Smooth muscle cell (in vitro differentiated cells): ENCODE measurements around the gene TLCD5. TPM values are rescaled to one million over a fixed set of nuclear protein-coding genes. Genes with fewer than 3 reads are reported as not detected.
A peak's percentile ranks its signal among the peaks of the same experiment; 100 is the strongest.

Source experiments
- DNase-seq: peaks from one replicate; lab custom pipeline; 2025; ENCODE audit not compliant: unreplicated experiment; lab: John Stamatoyannopoulos, UW
- H2AFZ ChIP-seq: fragments of 200-600 bp; sonication (generic); 2 replicates; pipeline ENCODE4 v1.6.0; 2016; ENCODE audit warnings: antibody characterized with exemption, low read depth, mild to moderate bottlenecking
- H3F3A ChIP-seq: fragments of 200-600 bp; sonication (generic); 2 replicates; pipeline ENCODE4 v1.6.0; 2017; ENCODE audit warnings: antibody characterized with exemption, low read depth
- H3K27ac ChIP-seq: fragments of 200-600 bp; sonication (generic); 2 replicates; pipeline ENCODE4 v1.5.1; 2016; ENCODE audit warnings: low read depth, mild to moderate bottlenecking
- H3K27me3 ChIP-seq: fragments of 200-600 bp; sonication (generic); 2 replicates; pipeline ENCODE4 v1.6.1; 2016; ENCODE audit warnings: low read depth, mild to moderate bottlenecking
- H3K36me3 ChIP-seq: fragments of 200-600 bp; sonication (generic); 2 replicates; pipeline ENCODE4 v1.5.1; 2016; ENCODE audit warnings: low read depth
- H3K4me1 ChIP-seq: fragments of 200-600 bp; sonication (generic); 2 replicates; pipeline ENCODE4 v1.5.1; 2016; ENCODE audit warnings: low read depth
- H3K4me2 ChIP-seq: fragments of 200-600 bp; sonication (generic); 2 replicates; pipeline ENCODE4 v1.6.0; 2016; ENCODE audit warnings: mild to moderate bottlenecking
- H3K4me3 ChIP-seq: fragments of 200-600 bp; sonication (generic); 2 replicates; pipeline ENCODE4 v1.5.1; 2016; ENCODE audit warnings: mild to moderate bottlenecking
- H3K79me2 ChIP-seq: fragments of 200-600 bp; sonication (generic); 2 replicates; pipeline ENCODE4 v1.6.0; 2016; ENCODE audit warnings: low read depth, mild to moderate bottlenecking
- H3K9ac ChIP-seq: fragments of 200-600 bp; sonication (generic); 2 replicates; pipeline ENCODE4 v1.6.0; 2016; ENCODE audit warnings: low read depth
- H3K9me3 ChIP-seq: fragments of 200-600 bp; sonication (generic); replicated peaks from 2 replicates; pipeline ENCODE4 v1.5.1; 2016; ENCODE audit warnings: low read depth
- H4K20me1 ChIP-seq: fragments of 200-600 bp; sonication (generic); 2 replicates; pipeline ENCODE4 v1.6.0; 2016; ENCODE audit warnings: low read depth
- CTCF ChIP-seq: fragments of 200-600 bp; sonication (generic); IDR thresholded peaks from 2 replicates; pipeline ENCODE4 v1.5.1; 2017; ENCODE audit warnings: borderline replicate concordance, mild to moderate bottlenecking, antibody characterized with exemption; ENCODE audit not compliant: insufficient read depth, poor library complexity, severe bottlenecking
- WGBS: methylation state at CpG from one replicate; pipeline ENCODE4 v1.1.7; 2016; ENCODE audit warnings: low lambda C conversion rate; 5-methylcytosine and 5-hydroxymethylcytosine counted together
- polyA plus RNA-seq: library from polyadenylated mRNA; unstranded; fragments of >200 nt; fragmentation: Nextera tagmentation; extraction: Ambion mirVana; gene quantifications from 2 replicates; pipeline ENCODE4 v1.2.1, GENCODE V29; 2016
- total RNA-seq: library from RNA; depleted of rRNA; stranded (reverse); fragments of >200 nt; gene quantifications from 2 replicates; pipeline ENCODE4 v1.2.3, GENCODE V29; 2014

Gene TLCD5
- total and polyA plus RNA-seq, 2 experiments from 2014 or later, result 6.0 to 6.6 TPM

DNA sequence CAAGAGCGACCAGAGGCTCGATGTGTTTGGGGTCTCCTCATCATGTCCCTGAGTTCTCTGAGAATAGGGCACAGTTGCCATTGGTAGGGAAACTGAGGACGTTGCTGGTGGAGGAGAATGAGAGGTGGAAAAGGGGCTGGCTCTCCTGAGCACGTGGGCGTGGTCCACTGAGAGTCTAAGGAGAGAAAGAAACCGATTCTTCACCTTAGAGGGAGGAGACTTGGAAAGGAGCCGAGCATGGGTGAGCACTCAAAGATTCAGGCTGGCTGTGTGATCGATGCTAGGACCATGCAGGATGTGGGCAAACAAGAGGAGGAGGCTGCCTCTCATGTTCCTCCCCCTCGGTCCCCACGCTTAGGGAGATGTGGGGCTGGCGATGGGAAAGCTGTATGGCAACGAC lies 19.8 kb upstream of the TLCD5 start:
- Histone ChIP-seq H2AFZ (no peak overlapping the region), H3K4me2 (no peak overlapping the region), H3K27ac (no peak overlapping the region), H3K4me1 (no peaks in the 10 kb centered on the region), H4K20me1 (no peaks in the 10 kb centered on the region), H3K4me3 (no peak overlapping the region), H3F3A (no peaks in the 10 kb centered on the region), H3K9ac (no peak overlapping the region), H3K79me2 (no peaks in the 10 kb centered on the region), H3K9me3 (no peaks in the 10 kb centered on the region), H3K27me3 (no peaks in the 10 kb centered on the region), H3K36me3 (no peaks in the 10 kb centered on the region)
- DNase-seq, result no peak
- TF ChIP-seq CTCF, result no peak
- whole genome bisulfite sequencing, result 84% methylated on average over 12 of the region's 12 CpGs

GRCh38 chr11:120306519-120307242 lies 18.4 kb upstream of the TLCD5 start:
- Histone ChIP-seq H3K4me2 (no peak overlapping the region), H2AFZ (no peak overlapping the region), H3K27ac (no peak overlapping the region), H3K79me2 (no peaks in the 10 kb centered on the region), H3K9ac (no peak overlapping the region), H3F3A (no peaks in the 10 kb centered on the region), H4K20me1 (no peaks in the 10 kb centered on the region), H3K9me3 (no peaks in the 10 kb centered on the region), H3K36me3 (no peaks in the 10 kb centered on the region), H3K4me1 (no peaks in the 10 kb centered on the region), H3K27me3 (no peaks in the 10 kb centered on the region), H3K4me3 (no peak overlapping the region)
- peak; percentile 47 for TF ChIP-seq CTCF
- 28% methylated on average over 11 of the region's 11 CpGs for WGBS
- peak; percentile 13 for DNase-seq

- no peak overlapping the region for H3K4me2 ChIP-seq
- DNase-seq, result no peak
- H3F3A ChIP-seq, result no peaks in the 10 kb centered on the region
- no peaks in the 10 kb centered on the region for H3K27me3 ChIP-seq
- H3K27ac ChIP-seq, result no peak overlapping the region
- H3K36me3 ChIP-seq, result no peaks in the 10 kb centered on the region
- whole genome bisulfite sequencing, result 97% methylated on average over 11 of the region's 11 CpGs
- no peak overlapping the region for H3K4me3 ChIP-seq
- H3K4me1 ChIP-seq, result no peaks in the 10 kb centered on the region
- no peak overlapping the region for H3K9ac ChIP-seq
- H3K79me2 ChIP-seq, result no peaks in the 10 kb centered on the region
- no peak for TF ChIP-seq CTCF
- H2AFZ ChIP-seq, result no peak overlapping the region
- no peaks in the 10 kb centered on the region for H3K9me3 ChIP-seq
- H4K20me1 ChIP-seq, result no peaks in the 10 kb centered on the region
These were observed 17.6 kb upstream of the TLCD5 start for GRCh38 chr11:120307476-120307875.

DNA sequence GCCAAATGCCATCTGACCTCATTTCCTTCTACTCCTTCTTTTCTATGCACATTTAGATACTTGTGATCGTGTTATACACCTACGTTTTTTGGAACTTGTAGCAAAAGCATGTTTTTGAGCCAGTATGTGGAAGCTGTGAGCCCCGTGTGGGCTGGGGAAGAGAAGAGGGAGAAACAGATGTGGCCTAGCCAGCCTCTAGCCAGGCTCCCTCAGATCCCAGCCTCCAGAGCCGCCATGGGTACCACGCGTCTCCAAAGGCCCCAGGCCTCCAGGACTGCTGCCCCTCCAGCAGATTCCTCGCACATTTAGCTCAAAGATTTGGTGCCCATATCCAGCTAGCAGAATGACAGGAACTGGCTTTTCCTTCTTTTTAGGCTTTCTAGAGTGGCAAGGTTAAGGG lies 17.0 kb upstream of the TLCD5 start:
- DNase-seq, result no peak
- Histone ChIP-seq H3F3A (no peaks in the 10 kb centered on the region), H2AFZ (no peak overlapping the region), H3K4me2 (no peak overlapping the region), H3K27me3 (no peaks in the 10 kb centered on the region), H3K27ac (no peak overlapping the region), H3K9ac (no peak overlapping the region), H4K20me1 (no peaks in the 10 kb centered on the region), H3K36me3 (no peaks in the 10 kb centered on the region), H3K9me3 (no peaks in the 10 kb centered on the region), H3K4me3 (no peak overlapping the region), H3K4me1 (no peaks in the 10 kb centered on the region), H3K79me2 (no peaks in the 10 kb centered on the region)
- no peak for TF ChIP-seq CTCF
- 94% methylated on average over 7 of the region's 7 CpGs for WGBS
